HL-60/S4 treated with phorbol 12-myristate 13-acetate at 8.2 ng/mL for 4 days and 3 days (cell line): ENCODE measurements around the gene PPP1R15B.

Source experiments
- in situ Hi-C: fragments of 300-500 bp; cut with MboI; formaldehyde crosslinking; loops from 2 replicates; pipeline ENCODE4 v1.15.0; 2022; ENCODE audit warnings: low sequenced_read_pairs

The PPP1R15B gene

DNA sequence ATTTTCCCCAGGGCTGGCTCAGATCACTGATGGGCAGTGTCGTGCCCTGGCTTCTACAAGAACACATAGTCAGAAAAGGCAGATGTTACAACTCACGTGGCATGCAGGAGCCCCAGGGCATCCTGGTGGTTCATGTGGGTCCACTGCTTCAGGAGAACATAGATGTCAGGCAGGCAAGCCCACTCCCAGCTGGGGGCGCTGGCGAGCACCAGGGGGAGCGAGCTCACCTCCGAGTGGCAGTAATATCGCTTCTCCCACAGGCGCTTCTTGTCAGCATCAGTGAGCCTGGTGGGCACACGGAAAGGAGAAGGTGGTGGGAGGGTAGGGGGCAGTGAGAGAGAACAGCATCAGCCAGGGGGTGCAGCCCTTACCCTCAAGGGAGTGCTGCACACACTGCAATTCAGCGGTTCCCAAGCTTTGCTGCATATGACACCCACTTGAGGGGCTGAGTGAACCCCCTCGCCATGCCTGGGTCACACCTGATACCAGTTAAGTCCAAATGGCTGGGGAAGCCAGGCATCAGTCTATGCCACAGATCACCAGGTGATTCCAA lies 34.3 kb upstream of the PPP1R15B start:
- in situ Hi-C loops: loop anchor here (5.0 kb wide), 1 partner anchor 56 kb away; no protein-coding TSS in a partner anchor

DNA sequence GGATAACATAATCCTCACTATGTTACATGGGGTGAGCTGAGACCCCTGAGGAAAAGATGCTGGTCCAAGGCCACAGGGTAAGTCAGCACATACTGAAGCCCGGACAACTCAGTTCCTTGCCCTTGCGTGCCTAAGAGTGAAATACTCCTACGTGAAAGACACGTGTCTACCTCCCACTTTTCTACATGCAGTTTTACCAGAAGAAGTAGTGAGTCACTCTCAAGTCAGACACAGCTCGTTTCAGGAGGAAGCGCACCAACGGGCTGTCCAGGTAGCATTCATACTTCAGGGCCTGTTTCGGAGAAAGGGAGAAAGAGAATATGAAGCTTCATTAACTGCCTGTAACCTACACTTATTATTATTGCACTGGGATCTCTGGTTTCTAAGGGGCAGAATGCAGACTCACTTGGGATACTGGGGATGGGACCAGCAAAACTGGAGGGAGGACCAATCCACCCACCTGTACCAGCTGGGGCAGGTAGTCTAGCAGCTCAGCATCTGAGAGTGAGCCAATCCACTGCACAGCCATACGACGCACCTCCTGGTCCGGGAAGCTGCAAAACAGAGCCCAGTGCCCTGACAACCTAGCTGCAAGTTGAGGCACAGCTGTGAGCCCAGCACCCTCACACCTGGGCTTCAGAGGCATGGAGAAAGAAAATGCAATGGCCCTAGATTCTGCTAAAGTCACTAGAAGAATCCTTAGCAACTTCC lies 32.4 kb upstream of the PPP1R15B start:
- in situ Hi-C loops: no loop called here

DNA sequence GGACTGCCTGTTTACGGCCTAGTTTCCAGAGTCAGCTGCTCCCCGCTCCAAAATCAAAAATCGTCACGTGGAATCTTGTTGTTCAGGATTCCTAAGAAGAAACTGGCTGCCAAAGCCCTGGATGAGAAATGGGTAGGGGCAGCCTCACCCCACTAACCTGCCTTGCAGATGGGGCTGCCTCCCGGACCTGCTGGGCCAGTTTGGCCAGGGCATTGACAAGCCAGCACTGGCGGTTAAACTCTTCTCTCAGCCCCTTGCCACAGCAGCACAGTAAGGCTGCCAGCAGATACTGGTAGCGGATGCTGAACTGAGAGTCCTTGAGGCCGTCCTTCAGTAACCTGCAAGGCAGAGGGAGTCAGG lies 31.6 kb upstream of the PPP1R15B start:
- in situ Hi-C loops: no loop called here

DNA sequence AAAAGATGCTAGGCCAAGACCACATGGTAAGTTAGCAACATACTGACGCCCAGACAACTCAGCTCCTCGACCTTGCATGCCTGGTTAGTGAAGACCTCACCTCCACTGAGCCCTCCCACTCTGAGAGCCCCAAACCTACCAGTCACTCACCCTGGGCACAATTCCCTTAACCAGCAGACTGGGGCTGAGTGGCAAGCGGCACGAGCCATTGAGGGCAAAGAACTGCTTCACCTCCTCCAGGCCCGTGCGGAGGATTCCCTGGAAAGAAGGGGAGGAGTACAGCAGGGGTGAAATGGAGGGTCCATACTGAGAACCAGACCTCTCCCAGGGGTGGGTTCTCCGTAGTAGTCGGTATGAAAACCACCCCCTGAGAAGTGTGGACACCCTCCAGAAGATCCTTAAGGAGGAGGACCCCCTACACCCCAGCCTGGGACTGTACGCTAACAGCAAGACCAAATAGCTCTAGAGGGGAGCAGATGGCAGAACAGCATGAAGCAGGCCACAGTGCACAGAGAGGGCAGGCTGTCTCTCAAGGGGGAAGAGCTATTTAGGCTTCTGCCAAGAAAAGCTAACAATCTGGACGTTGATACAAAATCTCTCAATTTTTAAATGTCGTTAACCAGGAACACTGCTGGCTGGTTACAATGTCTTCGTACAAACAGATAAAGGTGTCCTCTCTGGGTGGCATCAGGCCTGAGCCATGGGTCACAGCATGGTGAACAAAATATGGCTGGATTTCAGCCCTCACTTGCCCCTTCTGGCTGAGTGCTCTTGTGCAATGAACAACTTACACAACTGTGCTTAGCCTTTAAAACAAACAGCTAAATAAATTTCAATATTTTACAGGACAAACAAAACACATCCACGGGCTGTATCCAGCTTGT lies 31.0 kb upstream of the PPP1R15B start:
- in situ Hi-C loops: no loop called here

DNA sequence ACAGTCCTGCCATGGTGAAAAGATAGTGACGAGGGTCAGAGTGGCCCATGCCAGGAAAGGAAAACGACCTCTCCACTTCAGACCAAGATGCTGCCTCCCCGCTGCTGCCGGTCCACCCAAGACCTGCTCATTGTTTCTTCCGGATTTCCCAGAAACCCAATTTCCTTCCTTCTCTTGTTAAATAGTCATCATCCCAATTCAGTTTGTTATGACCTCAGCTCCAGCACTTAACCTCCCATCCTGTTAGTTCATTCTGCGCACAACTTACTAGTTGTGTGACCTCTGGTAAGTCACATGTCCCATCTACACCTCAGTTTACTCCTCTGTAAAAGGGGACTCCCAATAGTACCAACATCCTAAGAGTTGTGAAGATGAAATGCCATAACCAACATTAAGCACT lies 29.9 kb upstream of the PPP1R15B start:
- in situ Hi-C loops: no loop called here

DNA sequence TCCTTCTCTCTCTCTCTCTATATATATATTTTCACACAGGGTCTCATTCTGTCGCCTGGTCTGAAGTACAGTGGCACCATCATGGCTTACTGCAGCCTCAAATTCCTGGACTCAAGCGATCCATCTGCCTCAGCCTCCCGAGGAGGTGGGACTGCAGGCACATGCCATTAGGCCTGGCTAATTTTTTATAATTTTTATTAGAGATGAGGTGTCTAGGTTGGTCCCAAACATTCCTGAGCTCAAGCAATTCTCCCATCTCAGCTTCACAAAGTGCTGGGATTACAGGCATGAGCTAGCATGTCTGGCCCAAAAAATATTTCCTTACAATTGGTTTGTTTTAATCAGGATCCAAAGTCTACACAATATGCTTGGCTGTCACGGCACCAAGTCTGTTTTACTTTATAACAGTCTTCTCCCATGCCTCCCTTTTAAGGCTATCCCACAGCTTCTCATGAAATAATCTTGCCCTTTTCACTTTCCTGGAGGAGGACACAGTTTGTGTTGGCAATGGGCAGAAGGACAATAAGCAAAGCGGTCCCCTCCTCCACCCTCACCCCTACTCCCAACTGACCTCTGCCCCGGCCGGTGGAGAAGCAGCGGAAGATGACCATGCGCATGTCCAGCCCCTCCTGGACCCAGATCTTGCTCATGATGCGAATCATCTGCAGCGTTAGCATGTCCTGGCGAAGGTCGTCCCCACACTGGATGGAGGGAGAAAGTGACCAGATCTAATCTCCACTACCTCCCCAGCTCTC lies 28.2 kb upstream of the PPP1R15B start:
- in situ Hi-C loops: no loop called here

DNA sequence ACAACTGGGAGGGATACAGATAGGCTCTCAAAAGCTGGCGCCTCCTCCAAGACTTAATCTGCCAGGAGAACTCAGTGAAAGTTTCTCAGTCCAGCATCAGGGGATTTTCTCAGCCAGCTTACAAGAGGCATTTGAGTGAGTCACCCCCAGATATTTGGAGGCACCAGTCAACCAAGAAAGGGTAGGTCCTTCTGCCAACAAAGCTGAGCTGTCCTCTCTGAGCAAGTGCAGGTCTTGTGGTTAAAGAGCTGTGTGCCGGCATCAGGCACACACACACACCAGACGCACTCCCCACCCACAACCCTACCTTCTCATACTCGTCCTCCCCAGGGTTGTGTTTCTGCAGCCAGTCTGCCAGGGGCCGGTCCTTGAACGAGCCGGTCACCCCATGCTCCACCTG lies 27.0 kb upstream of the PPP1R15B start:
- in situ Hi-C loops: no loop called here

DNA sequence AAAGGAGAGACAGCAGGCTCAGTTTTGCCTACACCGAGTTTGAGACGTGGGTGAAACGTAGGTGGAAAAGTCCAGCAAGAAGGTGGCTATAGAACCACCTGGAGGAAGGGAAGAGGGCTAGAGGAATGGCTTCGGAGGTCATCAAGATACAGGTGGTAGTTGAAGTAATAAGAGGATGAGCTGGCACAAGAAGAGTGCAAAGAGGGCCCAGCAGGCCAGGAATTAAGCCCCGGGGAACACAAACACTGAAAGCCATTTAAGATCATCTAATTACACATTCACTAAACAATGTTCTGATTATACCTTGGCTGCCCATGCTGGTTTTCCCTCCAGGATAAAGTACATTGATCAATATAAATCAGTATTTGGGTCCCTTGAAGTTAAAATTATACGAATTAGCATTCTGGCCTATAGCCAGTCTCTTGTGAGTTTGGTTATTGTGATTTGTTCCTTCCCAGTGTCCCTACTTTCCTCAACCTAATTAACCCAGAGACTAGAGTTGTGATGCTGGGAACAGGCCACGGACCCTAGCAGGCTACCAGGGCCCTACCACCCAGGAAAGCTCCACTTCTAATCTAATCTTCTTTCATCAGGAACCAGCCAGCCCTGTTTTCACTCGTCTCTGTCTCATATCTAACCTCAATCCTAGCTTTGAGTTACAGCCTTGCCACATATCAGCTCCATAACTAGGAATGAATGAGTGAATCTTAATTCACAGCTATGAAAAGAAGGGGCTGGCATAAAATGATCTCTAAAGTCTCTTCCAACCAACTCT lies 26.4 kb upstream of the PPP1R15B start:
- in situ Hi-C loops: no loop called here

DNA sequence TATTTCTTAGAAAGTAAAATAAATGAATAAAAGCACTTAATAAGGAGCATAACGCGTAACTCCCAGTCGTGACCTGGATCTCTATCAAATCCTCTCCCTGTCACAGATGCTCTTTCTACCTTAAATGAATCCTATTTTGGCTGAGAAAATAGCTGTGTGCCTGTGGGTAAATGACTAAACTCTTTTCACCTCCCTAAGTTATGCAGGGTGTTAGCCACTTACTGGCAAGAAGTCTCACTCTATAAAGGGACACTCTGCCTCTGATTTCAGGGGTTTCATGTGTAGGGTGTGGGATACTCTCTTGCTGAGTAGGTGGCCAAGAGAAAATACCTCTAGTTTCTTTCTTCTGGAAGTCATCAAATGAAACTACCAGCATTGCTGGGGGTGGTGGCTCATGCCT lies 24.3 kb upstream of the PPP1R15B start:
- in situ Hi-C loops: no loop called here

DNA sequence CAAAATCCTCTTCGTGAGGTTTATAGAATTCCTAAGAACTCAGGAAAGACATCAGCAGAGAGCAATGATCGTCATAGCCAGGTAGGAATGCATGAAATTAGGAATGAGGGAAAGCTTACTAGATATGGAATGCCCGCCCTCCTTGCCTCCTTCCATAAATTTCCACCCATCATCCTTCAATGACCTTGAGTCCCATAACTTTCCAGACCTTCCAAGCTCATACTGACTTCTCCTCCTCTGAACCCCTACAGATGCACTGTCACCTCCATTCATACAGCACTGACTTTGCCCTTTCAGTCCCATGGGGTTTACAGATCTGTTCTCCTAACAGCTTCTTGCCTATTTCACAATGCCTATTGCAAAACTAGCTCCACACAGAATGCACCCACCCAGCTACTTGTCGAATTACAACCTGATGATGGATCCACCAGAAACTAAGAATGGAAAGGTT lies 23.8 kb upstream of the PPP1R15B start:
- in situ Hi-C loops: no loop called here

DNA sequence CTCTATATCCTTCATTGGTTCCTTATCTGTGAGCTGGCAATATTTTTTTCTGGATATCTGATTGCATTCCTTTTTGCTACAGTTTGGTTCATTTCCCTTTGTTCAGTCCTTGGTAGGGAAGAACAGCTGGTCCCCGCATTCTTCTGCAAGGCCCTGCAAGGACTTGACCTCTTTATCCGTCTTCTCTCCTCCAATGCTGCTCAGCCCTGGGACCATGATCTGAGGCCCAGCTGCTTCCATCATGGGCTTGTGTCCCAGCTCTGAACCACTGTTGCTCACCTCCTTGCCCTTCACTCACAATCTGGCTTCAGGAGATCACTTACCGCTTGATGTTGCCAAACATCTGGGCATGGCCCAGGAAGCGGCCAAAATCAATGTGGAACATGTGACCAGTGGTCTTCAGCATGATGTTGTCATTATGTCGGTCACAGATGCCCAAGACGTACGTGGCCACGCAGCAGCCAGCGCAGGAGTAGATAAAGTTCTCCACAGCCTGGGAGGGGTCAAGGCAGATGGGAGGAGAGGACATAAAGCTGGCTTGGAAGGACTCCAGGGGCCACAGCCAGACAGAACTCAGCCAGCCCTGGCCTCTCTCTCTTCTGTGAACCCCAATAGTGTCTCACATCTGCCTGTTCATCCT lies 22.6 kb upstream of the PPP1R15B start:
- in situ Hi-C loops: no loop called here

DNA sequence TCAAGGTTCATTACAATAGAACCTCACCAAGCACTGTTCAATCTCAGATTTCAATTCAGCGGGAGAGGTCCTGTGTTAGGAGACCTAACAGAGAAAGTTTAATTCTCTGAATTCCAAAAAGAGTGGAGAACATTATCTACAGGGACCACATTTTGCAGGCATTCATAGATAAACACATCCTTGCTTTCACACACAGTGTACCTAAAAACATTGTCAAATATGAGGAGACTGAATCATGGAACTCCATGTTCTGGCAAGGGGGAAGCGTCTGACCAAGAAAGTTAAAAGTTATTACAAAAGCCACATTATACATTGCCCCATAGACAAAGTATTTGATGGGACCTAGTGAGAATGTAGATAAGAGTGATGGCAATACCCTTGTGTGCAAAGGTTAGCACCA lies 21.1 kb upstream of the PPP1R15B start:
- in situ Hi-C loops: no loop called here

DNA sequence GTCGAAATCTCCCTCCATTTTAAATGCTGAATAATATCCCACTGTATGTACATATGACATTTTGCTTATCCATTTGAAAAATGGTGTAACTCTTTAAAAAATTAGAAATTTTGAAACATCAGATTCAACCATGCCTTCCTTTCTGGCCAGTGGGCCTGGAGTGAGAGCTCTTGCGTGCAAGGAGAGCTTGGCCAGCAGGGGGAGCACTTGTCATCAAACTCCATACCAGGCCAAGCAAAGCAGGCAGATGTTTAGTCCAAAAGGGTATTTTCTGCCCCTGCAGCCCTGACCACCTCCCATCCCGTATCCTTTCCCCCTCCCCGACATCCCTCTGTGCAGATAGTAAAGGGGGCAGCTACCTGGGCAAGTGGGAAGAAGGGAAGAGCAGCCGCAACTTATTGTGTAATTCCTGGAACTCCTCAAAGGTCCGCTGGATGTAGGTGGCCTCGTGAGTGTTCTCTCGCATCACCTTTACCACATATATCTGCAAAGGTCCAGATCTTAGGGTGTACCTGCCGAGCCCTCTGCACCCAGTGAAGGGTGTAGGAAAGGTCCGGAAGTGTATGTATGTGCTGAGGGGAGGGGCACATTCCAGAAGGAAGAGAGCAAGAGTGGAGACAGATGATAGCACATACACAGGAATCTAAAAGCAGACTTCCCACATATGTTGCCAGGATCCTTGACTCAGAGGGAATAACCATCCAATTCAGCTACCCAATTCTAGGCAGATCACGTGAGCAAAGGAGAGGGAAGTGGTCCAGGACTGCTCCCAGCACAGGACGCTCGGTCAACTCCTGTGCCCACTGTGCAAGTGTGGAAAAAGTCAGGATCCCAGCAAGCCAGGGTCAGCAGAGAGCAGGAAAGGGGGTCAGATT lies 19.9 kb upstream of the PPP1R15B start:
- in situ Hi-C loops: no loop called here

DNA sequence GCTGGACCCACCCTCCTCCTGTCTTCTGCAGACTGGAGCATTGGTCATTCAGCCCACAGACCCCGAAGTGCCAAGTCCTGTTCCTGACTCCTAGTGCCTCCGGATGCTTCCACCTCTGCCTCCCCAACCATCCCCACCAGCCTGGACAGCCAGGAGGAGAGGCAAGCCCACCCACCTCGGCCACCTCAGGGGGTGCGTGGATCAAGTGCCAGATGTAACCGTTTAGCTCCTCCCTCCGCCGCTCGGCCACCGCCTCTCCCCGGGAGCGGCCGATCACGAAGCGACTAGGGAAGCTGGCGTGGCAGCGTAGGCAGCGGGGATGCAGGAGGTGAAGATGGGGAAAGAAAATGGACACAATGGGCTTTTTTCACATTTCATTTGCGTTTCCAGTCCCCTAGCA lies 18.1 kb upstream of the PPP1R15B start:
- in situ Hi-C loops: no loop called here

DNA sequence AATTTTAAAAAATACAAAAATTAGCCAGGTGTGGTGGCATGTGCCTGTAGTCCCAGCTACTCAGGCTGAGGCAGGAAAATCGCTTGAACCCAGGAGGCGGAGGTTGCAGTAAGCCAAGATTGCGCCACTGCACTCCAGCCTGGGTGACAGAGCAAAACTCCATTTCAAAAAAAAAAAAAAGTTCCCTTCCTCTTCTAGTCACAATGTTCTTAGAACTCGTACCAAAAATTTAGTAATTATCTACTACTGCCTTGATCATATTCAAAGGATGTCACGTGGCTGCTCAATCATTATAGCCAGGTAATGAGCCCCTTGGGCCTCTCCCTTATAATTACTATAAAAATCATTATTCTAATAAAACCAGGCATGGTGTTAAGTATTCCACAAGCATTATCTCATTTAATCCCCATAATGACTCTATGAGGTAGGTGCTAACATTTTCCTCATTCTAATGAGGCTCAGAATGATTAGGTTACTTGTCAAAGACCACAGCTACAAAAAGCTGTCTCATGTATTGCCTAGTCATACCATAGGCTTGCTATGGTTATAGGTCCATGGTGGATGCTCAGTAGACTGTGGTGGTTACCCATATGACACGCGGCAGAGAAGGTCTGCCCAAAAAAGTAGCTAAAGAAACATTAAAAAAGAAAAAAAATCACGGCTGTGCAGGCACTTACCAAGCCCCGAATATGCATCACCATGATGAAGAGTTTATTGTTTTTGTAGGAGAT lies 15.5 kb upstream of the PPP1R15B start:
- in situ Hi-C loops: no loop called here

DNA sequence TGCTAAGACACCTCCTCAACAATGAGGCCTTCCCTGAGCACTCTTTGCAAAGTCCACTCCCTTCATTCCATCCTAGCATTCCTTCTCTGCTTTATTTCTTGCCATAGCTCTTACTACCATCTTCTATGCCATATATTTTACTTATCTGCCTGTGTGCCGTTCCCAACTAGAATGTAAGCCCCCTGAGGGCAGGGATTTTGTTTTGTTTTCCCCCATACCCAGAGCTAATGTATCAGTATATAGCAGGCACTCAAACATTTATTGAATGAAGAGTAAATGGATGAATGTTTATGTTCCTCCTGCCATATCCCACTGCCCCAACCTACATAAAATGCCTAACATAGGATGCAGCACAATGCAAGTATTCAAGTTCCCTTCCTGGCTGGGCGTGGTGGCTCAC lies 14.9 kb upstream of the PPP1R15B start:
- in situ Hi-C loops: no loop called here

DNA sequence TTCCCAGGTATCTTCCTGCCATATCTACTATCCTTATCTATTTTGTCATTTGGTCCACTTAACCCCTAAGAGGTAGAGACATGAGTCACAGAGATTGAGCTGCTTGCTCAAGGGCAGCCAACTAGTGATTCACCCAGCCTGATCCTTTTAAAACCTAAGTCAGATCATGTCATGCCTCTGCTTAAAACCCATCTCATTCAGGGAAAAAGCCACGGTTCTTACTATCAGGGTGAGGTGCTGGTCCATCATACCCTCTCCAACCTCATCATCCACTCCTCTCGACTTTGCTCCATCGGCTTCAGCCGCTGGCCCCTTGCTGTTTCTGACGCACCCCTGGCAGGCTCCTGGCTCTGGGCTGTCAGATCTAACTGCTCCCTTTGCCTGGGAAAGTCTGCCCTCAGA lies 14.4 kb upstream of the PPP1R15B start:
- in situ Hi-C loops: no loop called here

DNA sequence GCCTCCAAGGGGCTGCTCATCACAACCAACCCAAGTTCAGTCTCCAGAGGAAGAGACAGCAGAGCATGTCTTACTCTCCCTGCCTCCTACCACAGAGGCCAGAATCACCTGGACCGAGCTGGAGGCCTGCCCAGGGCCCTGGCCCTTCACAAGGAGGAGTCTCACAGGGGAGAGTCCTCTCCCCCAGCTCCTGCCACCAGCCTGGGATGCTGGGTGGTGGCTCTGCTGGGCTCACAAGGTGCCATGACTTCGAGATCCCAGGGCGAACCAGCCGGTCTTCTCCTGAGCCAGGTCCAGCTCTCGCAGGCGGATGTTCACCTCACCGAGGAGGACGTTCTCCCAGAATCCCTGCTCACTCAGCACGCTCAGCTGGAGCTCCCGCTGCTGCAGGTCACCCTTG lies 13.0 kb upstream of the PPP1R15B start:
- in situ Hi-C loops: no loop called here
